ENCODE data around the gene GPR17. TPM values are rescaled to one million over a fixed set of nuclear protein-coding genes. Genes with fewer than 3 reads are reported as not detected.

Gene GPR17
- total and polyA plus RNA-seq, 2 experiments from 2014 or later, result not detected

DNA sequence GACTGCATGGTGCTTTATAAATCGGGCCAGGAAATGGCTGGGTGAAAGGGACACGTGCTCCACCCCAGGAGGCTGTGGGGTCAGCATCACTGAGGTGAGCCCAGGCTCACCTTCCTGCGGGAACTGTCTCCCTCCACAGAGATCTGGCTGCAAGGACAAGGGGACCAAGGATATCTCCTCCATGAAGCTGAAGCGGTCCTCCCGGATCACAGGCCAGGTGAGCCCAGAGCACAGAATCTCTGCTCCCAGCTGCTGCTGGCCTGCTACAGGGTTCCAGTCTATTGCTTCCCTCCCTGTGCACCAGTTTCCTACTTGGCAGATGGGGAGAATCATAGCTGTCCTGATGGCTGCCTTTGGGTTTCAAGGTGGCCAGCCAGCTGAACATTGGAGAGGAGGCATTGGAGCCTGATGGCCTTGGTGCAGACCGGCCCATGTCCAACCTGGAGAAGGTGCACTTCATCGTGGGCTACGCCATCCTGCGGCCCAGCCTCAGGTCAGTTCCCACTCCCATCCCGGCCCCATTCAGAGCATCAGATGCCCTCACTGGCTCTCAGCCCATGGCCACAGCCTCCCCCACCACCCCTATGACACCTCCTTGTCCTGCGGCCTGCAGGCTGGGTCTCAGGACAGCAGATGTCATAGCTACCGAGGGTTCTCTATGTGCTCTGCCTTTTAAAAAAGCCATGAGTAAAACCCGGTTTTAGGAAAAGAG lies 33.7 kb upstream of the GPR17 start:
- no peaks in the 10 kb centered on the region for H3K4me1 Mint-ChIP-seq
- H3K9me3 Mint-ChIP-seq, result peaks cover 5% of the 10 kb centered on the region; the same call in 1 of the 3 replicates
- Histone ChIP-seq H3K27me3 (ENCODE audit: insufficient read depth) (no peaks in the 10 kb centered on the region), H3K36me3 (ENCODE audit: insufficient read depth) (no peaks in the 10 kb centered on the region), H3K9me2 (ENCODE audit: insufficient read depth) (peaks cover 3% of the 10 kb centered on the region; the same call in 1 of the 2 replicates), H2AFZ (no peak overlapping the region; the same call in 1 of the 2 replicates), H3K4me1 (ENCODE audit: insufficient read depth) (no peaks in the 10 kb centered on the region), H3K79me2 (replicated peaks; ENCODE audit: insufficient read depth) (no peaks in the 10 kb centered on the region), H3K27ac (ENCODE audit: low read depth) (no peak overlapping the region), H3K4me3 (no peak overlapping the region), H3F3A (replicated peaks; ENCODE audit: low read depth) (no peaks in the 10 kb centered on the region), H3K4me2 (no peak overlapping the region), H4K20me1 (replicated peaks; ENCODE audit: insufficient read depth) (no peaks in the 10 kb centered on the region)
- H3K4me3 Mint-ChIP-seq, result no peak overlapping the region
- no peaks in the 10 kb centered on the region; the same call in 2 of the 3 replicates for H3K36me3 Mint-ChIP-seq (ENCODE audit: low read depth)
- ATAC-seq (no peak), DNase-seq (ENCODE audit: low spot score) (no peak)
- no peak overlapping the region for H3K27ac Mint-ChIP-seq
- TF ChIP-seq JUNB (IDR thresholded peaks at IDR 0.05; ENCODE audit: unreplicated experiment) (no peak), EZH2phosphoT487 (IDR thresholded peaks at IDR 0.05; ENCODE audit: unreplicated experiment) (no peak)
- TF ChIP-seq, protein P1, sequence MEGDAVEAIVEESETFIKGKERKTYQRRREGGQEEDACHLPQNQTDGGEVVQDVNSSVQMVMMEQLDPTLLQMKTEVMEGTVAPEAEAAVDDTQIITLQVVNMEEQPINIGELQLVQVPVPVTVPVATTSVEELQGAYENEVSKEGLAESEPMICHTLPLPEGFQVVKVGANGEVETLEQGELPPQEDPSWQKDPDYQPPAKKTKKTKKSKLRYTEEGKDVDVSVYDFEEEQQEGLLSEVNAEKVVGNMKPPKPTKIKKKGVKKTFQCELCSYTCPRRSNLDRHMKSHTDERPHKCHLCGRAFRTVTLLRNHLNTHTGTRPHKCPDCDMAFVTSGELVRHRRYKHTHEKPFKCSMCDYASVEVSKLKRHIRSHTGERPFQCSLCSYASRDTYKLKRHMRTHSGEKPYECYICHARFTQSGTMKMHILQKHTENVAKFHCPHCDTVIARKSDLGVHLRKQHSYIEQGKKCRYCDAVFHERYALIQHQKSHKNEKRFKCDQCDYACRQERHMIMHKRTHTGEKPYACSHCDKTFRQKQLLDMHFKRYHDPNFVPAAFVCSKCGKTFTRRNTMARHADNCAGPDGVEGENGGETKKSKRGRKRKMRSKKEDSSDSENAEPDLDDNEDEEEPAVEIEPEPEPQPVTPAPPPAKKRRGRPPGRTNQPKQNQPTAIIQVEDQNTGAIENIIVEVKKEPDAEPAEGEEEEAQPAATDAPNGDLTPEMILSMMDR (conservative IDR thresholded peaks at IDR 0.05; ENCODE audit: low read depth in 2 of 2), result no peak
- TF ChIP-seq, protein P2, sequence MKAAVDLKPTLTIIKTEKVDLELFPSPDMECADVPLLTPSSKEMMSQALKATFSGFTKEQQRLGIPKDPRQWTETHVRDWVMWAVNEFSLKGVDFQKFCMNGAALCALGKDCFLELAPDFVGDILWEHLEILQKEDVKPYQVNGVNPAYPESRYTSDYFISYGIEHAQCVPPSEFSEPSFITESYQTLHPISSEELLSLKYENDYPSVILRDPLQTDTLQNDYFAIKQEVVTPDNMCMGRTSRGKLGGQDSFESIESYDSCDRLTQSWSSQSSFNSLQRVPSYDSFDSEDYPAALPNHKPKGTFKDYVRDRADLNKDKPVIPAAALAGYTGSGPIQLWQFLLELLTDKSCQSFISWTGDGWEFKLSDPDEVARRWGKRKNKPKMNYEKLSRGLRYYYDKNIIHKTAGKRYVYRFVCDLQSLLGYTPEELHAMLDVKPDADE (IDR thresholded peaks at IDR 0.05), result no peak
- peaks cover 15% of the 10 kb centered on the region for H3K27me3 Mint-ChIP-seq (ENCODE audit: insufficient read depth, low read depth, poor library complexity)

DNA sequence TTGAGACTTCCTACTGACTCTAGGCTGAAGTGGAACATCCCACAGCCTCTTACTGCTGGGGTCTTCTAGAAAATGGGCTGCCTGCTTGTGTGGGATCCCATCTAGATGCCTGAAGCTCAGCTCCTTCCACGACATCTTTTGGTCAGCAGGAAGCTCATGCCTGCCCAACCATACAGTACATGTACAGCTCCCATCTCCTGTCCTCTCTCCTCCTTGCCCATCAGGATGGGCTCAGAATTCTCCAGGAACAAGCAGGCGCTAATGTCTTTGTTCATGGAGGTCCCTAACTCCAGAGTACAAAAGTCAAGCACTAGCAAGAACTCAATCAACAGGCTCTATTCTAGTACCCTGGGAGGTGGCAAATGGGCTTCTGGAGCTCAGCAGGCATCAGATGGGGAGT lies 31.7 kb upstream of the GPR17 start:
- Histone ChIP-seq H4K20me1 (replicated peaks; ENCODE audit: insufficient read depth) (no peaks in the 10 kb centered on the region), H3K4me1 (ENCODE audit: insufficient read depth) (no peaks in the 10 kb centered on the region), H3K4me2 (no peak overlapping the region), H3K79me2 (replicated peaks; ENCODE audit: insufficient read depth) (no peaks in the 10 kb centered on the region), H3K9me2 (ENCODE audit: insufficient read depth) (peaks cover 3% of the 10 kb centered on the region; the same call in 1 of the 2 replicates), H3K27ac (ENCODE audit: low read depth) (no peak overlapping the region), H2AFZ (no peak overlapping the region), H3F3A (replicated peaks; ENCODE audit: low read depth) (no peaks in the 10 kb centered on the region), H3K4me3 (no peak overlapping the region), H3K27me3 (ENCODE audit: insufficient read depth) (no peaks in the 10 kb centered on the region), H3K36me3 (ENCODE audit: insufficient read depth) (no peaks in the 10 kb centered on the region)
- no peak for DNase-seq (ENCODE audit: low spot score)
- Mint-ChIP-seq H3K4me3 (no peak overlapping the region), H3K4me1 (no peaks in the 10 kb centered on the region), H3K9me3 (peaks cover 5% of the 10 kb centered on the region; the same call in 1 of the 3 replicates), H3K36me3 (ENCODE audit: low read depth) (no peaks in the 10 kb centered on the region; the same call in 2 of the 3 replicates), H3K27me3 (ENCODE audit: insufficient read depth, low read depth, poor library complexity) (peaks cover 11% of the 10 kb centered on the region), H3K27ac (no peak overlapping the region)
- no peak for ATAC-seq
- TF ChIP-seq NANOG (IDR thresholded peaks at IDR 0.05; ENCODE audit: borderline replicate concordance) (no peak), CREB1 (CRISPR knock-in tag; IDR thresholded peaks at IDR 0.05; ENCODE audit: low read depth) (no peak)
- TF ChIP-seq, protein P3, sequence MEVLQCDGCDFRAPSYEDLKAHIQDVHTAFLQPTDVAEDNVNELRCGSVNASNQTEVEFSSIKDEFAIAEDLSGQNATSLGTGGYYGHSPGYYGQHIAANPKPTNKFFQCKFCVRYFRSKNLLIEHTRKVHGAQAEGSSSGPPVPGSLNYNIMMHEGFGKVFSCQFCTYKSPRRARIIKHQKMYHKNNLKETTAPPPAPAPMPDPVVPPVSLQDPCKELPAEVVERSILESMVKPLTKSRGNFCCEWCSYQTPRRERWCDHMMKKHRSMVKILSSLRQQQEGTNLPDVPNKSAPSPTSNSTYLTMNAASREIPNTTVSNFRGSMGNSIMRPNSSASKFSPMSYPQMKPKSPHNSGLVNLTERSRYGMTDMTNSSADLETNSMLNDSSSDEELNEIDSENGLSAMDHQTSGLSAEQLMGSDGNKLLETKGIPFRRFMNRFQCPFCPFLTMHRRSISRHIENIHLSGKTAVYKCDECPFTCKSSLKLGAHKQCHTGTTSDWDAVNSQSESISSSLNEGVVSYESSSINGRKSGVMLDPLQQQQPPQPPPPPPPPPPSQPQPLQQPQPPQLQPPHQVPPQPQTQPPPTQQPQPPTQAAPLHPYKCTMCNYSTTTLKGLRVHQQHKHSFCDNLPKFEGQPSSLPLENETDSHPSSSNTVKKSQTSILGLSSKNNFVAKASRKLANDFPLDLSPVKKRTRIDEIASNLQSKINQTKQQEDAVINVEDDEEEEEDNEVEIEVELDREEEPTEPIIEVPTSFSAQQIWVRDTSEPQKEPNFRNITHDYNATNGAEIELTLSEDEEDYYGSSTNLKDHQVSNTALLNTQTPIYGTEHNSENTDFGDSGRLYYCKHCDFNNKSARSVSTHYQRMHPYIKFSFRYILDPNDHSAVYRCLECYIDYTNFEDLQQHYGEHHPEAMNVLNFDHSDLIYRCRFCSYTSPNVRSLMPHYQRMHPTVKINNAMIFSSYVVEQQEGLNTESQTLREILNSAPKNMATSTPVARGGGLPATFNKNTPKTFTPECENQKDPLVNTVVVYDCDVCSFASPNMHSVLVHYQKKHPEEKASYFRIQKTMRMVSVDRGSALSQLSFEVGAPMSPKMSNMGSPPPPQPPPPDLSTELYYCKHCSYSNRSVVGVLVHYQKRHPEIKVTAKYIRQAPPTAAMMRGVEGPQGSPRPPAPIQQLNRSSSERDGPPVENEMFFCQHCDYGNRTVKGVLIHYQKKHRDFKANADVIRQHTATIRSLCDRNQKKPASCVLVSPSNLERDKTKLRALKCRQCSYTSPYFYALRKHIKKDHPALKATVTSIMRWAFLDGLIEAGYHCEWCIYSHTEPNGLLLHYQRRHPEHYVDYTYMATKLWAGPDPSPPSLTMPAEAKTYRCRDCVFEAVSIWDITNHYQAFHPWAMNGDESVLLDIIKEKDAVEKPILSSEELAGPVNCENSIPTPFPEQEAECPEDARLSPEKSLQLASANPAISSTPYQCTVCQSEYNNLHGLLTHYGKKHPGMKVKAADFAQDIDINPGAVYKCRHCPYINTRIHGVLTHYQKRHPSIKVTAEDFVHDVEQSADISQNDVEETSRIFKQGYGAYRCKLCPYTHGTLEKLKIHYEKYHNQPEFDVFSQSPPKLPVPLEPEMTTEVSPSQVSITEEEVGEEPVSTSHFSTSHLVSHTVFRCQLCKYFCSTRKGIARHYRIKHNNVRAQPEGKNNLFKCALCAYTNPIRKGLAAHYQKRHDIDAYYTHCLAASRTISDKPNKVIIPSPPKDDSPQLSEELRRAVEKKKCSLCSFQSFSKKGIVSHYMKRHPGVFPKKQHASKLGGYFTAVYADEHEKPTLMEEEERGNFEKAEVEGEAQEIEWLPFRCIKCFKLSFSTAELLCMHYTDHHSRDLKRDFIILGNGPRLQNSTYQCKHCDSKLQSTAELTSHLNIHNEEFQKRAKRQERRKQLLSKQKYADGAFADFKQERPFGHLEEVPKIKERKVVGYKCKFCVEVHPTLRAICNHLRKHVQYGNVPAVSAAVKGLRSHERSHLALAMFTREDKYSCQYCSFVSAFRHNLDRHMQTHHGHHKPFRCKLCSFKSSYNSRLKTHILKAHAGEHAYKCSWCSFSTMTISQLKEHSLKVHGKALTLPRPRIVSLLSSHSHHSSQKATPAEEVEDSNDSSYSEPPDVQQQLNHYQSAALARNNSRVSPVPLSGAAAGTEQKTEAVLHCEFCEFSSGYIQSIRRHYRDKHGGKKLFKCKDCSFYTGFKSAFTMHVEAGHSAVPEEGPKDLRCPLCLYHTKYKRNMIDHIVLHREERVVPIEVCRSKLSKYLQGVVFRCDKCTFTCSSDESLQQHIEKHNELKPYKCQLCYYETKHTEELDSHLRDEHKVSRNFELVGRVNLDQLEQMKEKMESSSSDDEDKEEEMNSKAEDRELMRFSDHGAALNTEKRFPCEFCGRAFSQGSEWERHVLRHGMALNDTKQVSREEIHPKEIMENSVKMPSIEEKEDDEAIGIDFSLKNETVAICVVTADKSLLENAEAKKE (CRISPR knock-in tag; IDR thresholded peaks at IDR 0.05), result no peak
- TF ChIP-seq, protein P1 (conservative IDR thresholded peaks at IDR 0.05; ENCODE audit: low read depth in 2 of 2), result no peak
- TF ChIP-seq, protein P2 (IDR thresholded peaks at IDR 0.05), result no peak

All from GM23338 (cell line).